ENCODE results near the gene ASGR2.

DNA sequence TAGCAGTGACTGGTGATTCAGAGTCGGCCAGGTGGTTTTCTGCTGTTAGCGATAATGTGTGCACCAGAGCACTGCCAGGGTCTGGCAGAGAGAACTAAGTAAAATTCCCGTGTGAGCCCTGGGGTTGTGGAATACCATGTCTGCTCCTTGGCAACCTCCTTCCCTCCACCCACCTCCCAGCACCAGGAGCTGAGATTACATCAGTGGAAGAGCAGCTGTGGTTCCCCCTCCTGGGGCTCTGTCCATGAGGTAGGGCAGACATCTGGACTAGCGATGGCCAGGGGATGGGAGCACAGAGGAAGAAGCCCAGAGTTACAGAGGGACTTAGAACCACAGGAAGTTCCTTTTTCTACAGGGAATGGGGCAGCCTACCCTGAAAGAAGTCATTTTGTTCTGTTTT, 50.4 kb downstream of the ASGR2 start:
- TF ChIP-seq CTCF (IDR thresholded peaks at IDR 0.05) (no peak), POLR2A (IDR thresholded peaks at IDR 0.05) (no peak)

All from Peyer's patch (tissue), 4 donors.